HepG2 (cell line): ENCODE results near the gene SLC16A5. TPM values are rescaled to one million over a fixed set of nuclear protein-coding genes. Genes with fewer than 3 reads are reported as not detected.

Source experiments
- AKNA ChIP-seq: sonication (generic); formaldehyde crosslinking; IDR thresholded peaks from 2 replicates; pipeline ENCODE4 v1.4.0; 2020; ENCODE audit warnings: missing genetic modification reagents, borderline replicate concordance
- ESRRA ChIP-seq: sonication (generic); formaldehyde crosslinking; IDR thresholded peaks from 2 replicates; pipeline ENCODE4 v1.5.1; 2020; ENCODE audit warnings: mild to moderate bottlenecking, low read depth, missing genetic modification reagents
- FOXK1 ChIP-seq: sonication (generic); formaldehyde crosslinking; IDR thresholded peaks from 2 replicates; pipeline ENCODE4 v1.4.0; 2020; ENCODE audit warnings: low read depth, missing genetic modification reagents, borderline replicate concordance
- NR2F6 ChIP-seq, 2 experiments: IDR thresholded peaks; 2 replicates each; pipeline ENCODE4 v1.6.1; 2016; ENCODE audit warnings: antibody characterized with exemption in 1 of 2, mild to moderate bottlenecking in 1 of 2
- PPARG ChIP-seq: conservative IDR thresholded peaks from 2 replicates; pipeline ENCODE4 v1.6.1; 2016; ENCODE audit warnings: missing biosample characterization, missing genetic modification reagents
- RXRA ChIP-seq: sonication (generic); formaldehyde crosslinking; IDR thresholded peaks from 2 replicates; pipeline ENCODE4 v1.5.1; 2020; ENCODE audit warnings: missing genetic modification reagents
- SOX13 ChIP-seq, 3 experiments: fragments of 450-650 bp in 1 of 3; sonication (generic) in 1 of 3; formaldehyde crosslinking in 1 of 3; IDR thresholded peaks in 2 of 3; conservative IDR thresholded peaks in 1 of 3; 2 replicates each; pipeline versions ENCODE4 v1.5.0 to v1.6.1; 2016 to 2020; ENCODE audit warnings: antibody characterized with exemption in 1 of 3, mild to moderate bottlenecking in 1 of 3, missing compliant biosample characterization in 1 of 3, missing genetic modification reagents in 1 of 3, moderate library complexity in 1 of 3
- TBP ChIP-seq: sonication (generic); formaldehyde crosslinking; IDR thresholded peaks from 2 replicates; pipeline ENCODE4 v1.5.0; 2020; ENCODE audit warnings: missing genetic modification reagents
- TFDP2 ChIP-seq: sonication (generic); formaldehyde crosslinking; IDR thresholded peaks from 2 replicates; pipeline ENCODE4 v1.4.0; 2020; ENCODE audit warnings: missing genetic modification reagents
- ZBTB2 ChIP-seq: sonication (generic); formaldehyde crosslinking; IDR thresholded peaks from 2 replicates; pipeline ENCODE4 v1.8.0; 2022; ENCODE audit warnings: low read depth, missing genetic modification reagents
- ZNF232 ChIP-seq: sonication (generic); formaldehyde crosslinking; IDR thresholded peaks from 2 replicates; pipeline ENCODE4 v1.4.0; 2020; ENCODE audit warnings: missing genetic modification reagents, borderline replicate concordance
- ZNF276 ChIP-seq: sonication (generic); formaldehyde crosslinking; IDR thresholded peaks from 2 replicates; pipeline ENCODE4 v1.4.0; 2020; ENCODE audit warnings: mild to moderate bottlenecking, low read depth, missing genetic modification reagents
- ZNF503 ChIP-seq: sonication (generic); formaldehyde crosslinking; IDR thresholded peaks from 2 replicates; pipeline ENCODE4 v1.4.0; 2020; ENCODE audit warnings: missing genetic modification reagents
- polyA plus RNA-seq, 8 experiments: library from polyadenylated mRNA; depleted of rRNA in 3 of 8; stranded (reverse) in 7 of 8; unstranded in 1 of 8; fragments of >200 nt; fragmentation: Illumina TruSeq in 4 of 8; extraction: Trizol in 4 of 8; gene quantifications; 2 replicates each; pipeline versions ENCODE4 v1.2.1 to v1.2.3, GENCODE V29; 2011 to 2016; ENCODE audit warnings: low read depth in 4 of 8, missing spikeins in 1 of 8, mixed read lengths in 1 of 8; ENCODE audit not compliant: insufficient read depth in 1 of 8
- total RNA-seq, 5 experiments: library from RNA; depleted of rRNA; stranded (reverse); fragments of >200 nt; fragmentation: Illumina TruSeq; extraction: Trizol; gene quantifications; 2 replicates each; pipeline ENCODE4 v1.2.3, GENCODE V29; 2016; ENCODE audit warnings: low read depth in 1 of 5

SLC16A5 gene
- total and polyA plus RNA-seq, 2 of the 13 experiments (the other 11 are each of a cell fraction or from before 2014, with no cell fraction given): 0.69 to 5.6 TPM

GRCh38 chr17:75087558-75088453 is at the start of gene SLC16A5 (continued):
- TF ChIP-seq ZNF503 (CRISPR knock-in tag) (peak; percentile 42; the same call in 1 of the 2 replicates), ZNF276 (CRISPR knock-in tag) (0 out of 2 replicates have a peak, but pooled peaks have one; percentile 5), NR2F6 (IDR thresholded peaks at IDR 0.05) (peak; percentile 53; the same call in 1 of the 2 replicates), NR2F6 (CRISPR knock-in tag; IDR thresholded peaks at IDR 0.05) (peak; percentile 78), FOXK1 (CRISPR knock-in tag) (no peak), TBP (no peak), ZBTB2 (CRISPR knock-in tag) (peak; percentile 72; the same call in 1 of the 2 replicates), PPARG (CRISPR knock-in tag) (peak; percentile 70), TFDP2 (CRISPR knock-in tag) (peak; percentile 17; the same call in 1 of the 2 replicates), RXRA (CRISPR knock-in tag) (peak; percentile 20; the same call in 1 of the 2 replicates), ZNF232 (peak; percentile 44; the same call in 1 of the 2 replicates), AKNA (no peak), ESRRA (CRISPR knock-in tag) (no peak), SOX13 (IDR thresholded peaks at IDR 0.05) (peak; percentile 37; the same call in 1 of the 2 replicates), SOX13 (CRISPR knock-in tag; conservative IDR thresholded peaks at IDR 0.05 in 1 of 2, IDR thresholded peaks at IDR 0.05 in 1 of 2) (peak in 1 of 2 experiments; percentile 54; a peak in 1 of 4 replicates)
